ENCODE data around the gene SSC5D. TPM values are rescaled to one million over a fixed set of nuclear protein-coding genes. Genes with fewer than 3 reads are reported as not detected.

Gene SSC5D
- total and polyA plus RNA-seq, 9 of the 15 experiments (the other 6 are each of a cell fraction or from before 2014, with no cell fraction given) = 0.04 to 0.71 (median 0.14) TPM; not detected in 2

DNA sequence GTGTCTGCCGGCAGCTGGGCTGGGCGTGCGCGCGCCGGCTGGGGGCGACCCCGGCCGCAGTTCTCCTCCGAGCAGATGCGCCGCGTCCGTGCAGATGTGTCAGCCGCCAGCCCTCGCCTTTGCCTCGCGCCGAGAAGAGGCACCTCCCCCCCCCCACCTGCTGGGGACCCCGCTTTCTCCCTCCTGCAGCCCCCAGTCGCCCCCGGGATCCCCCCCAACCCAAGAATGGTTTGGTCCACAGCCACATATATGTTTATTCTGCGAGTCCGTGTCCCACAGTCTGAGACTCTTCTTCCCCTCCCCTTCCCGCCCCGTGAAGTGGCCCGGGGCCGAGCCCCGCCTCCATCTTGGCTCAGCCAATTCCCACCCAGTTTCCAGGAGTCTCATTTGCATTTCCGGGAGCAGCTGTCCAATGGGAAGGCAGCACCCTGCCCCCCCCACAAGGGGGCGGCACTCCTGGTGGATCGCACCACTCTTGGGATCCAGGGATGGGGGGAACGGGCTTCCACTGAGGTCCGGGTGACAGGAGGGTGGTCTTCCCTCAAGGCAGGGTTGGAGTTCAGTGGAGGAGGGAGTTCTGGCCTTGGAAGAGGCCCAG lies 35.4 kb upstream of the SSC5D start (continued):
- TF ChIP-seq SMAD1 (IDR thresholded peaks at IDR 0.05; ENCODE audit: low read depth, low read length, partially characterized antibody) (no peak), ZNF239 (CRISPR knock-in tag; IDR thresholded peaks at IDR 0.05) (no peak), BRCA1 (IDR thresholded peaks at IDR 0.05) (no peak), BRCA1 (CRISPR knock-in tag; IDR thresholded peaks at IDR 0.05) (no peak), ZC3H11A (IDR thresholded peaks at IDR 0.05; ENCODE audit: low read depth, low read length) (no peak), BCOR (IDR thresholded peaks at IDR 0.05) (no peak), FIP1L1 (IDR thresholded peaks at IDR 0.05; ENCODE audit: low read depth, low read length, poor library complexity, severe bottlenecking) (no peak), MTA3 (IDR thresholded peaks at IDR 0.05; ENCODE audit: borderline replicate concordance) (no peak; the same call in 1 of the 2 replicates), ZSCAN32 (CRISPR knock-in tag; IDR thresholded peaks at IDR 0.05) (no peak), SAFB (IDR thresholded peaks at IDR 0.05; ENCODE audit: borderline replicate concordance, low read depth, low read length) (no peak), POLR2AphosphoS2 (IDR thresholded peaks at IDR 0.05; ENCODE audit: low read length) (peak; percentile 92; the same call in 1 of the 2 replicates), GTF2F1 (IDR thresholded peaks at IDR 0.05; ENCODE audit: low read depth, low read length) (no peak), DACH1 (IDR thresholded peaks at IDR 0.05; ENCODE audit: partially characterized antibody) (no peak), OTX1 (CRISPR knock-in tag; IDR thresholded peaks at IDR 0.05) (no peak), MTA1 (IDR thresholded peaks at IDR 0.05; ENCODE audit: borderline replicate concordance) (no peak), DIDO1 (tag; IDR thresholded peaks at IDR 0.05; ENCODE audit: low read depth) (no peak), TAF7 (tag; IDR thresholded peaks at IDR 0.05) (no peak), ZNF212 (CRISPR knock-in tag; IDR thresholded peaks at IDR 0.05) (no peak), POLR2H (tag; IDR thresholded peaks at IDR 0.05; ENCODE audit: low read depth) (no peak), GATAD2B (IDR thresholded peaks at IDR 0.05; ENCODE audit: borderline replicate concordance) (no peak)
- TF ChIP-seq, protein P1, sequence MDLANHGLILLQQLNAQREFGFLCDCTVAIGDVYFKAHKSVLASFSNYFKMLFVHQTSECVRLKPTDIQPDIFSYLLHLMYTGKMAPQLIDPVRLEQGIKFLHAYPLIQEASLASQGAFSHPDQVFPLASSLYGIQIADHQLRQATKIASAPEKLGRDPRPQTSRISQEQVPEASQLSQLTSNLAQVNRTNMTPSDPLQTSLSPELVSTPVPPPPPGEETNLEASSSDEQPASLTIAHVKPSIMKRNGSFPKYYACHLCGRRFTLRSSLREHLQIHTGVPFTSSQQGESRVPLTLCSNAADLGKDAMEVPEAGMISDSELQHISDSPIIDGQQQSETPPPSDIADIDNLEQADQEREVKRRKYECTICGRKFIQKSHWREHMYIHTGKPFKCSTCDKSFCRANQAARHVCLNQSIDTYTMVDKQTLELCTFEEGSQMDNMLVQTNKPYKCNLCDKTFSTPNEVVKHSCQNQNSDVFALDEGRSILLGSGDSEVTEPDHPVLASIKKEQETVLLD (IDR thresholded peaks at IDR 0.05) = no peak
- TF ChIP-seq, protein P2, sequence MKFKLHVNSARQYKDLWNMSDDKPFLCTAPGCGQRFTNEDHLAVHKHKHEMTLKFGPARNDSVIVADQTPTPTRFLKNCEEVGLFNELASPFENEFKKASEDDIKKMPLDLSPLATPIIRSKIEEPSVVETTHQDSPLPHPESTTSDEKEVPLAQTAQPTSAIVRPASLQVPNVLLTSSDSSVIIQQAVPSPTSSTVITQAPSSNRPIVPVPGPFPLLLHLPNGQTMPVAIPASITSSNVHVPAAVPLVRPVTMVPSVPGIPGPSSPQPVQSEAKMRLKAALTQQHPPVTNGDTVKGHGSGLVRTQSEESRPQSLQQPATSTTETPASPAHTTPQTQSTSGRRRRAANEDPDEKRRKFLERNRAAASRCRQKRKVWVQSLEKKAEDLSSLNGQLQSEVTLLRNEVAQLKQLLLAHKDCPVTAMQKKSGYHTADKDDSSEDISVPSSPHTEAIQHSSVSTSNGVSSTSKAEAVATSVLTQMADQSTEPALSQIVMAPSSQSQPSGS (CRISPR knock-in tag; IDR thresholded peaks at IDR 0.05) = no peak
- TF ChIP-seq, protein P3, sequence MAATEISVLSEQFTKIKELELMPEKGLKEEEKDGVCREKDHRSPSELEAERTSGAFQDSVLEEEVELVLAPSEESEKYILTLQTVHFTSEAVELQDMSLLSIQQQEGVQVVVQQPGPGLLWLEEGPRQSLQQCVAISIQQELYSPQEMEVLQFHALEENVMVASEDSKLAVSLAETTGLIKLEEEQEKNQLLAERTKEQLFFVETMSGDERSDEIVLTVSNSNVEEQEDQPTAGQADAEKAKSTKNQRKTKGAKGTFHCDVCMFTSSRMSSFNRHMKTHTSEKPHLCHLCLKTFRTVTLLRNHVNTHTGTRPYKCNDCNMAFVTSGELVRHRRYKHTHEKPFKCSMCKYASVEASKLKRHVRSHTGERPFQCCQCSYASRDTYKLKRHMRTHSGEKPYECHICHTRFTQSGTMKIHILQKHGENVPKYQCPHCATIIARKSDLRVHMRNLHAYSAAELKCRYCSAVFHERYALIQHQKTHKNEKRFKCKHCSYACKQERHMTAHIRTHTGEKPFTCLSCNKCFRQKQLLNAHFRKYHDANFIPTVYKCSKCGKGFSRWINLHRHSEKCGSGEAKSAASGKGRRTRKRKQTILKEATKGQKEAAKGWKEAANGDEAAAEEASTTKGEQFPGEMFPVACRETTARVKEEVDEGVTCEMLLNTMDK (IDR thresholded peaks at IDR 0.05; ENCODE audit: borderline replicate concordance, insufficient read depth, low read depth, low read length, poor library complexity, severe bottlenecking) = peak; percentile 76
- TF ChIP-seq, protein P4, sequence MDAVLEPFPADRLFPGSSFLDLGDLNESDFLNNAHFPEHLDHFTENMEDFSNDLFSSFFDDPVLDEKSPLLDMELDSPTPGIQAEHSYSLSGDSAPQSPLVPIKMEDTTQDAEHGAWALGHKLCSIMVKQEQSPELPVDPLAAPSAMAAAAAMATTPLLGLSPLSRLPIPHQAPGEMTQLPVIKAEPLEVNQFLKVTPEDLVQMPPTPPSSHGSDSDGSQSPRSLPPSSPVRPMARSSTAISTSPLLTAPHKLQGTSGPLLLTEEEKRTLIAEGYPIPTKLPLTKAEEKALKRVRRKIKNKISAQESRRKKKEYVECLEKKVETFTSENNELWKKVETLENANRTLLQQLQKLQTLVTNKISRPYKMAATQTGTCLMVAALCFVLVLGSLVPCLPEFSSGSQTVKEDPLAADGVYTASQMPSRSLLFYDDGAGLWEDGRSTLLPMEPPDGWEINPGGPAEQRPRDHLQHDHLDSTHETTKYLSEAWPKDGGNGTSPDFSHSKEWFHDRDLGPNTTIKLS (IDR thresholded peaks at IDR 0.05; ENCODE audit: borderline replicate concordance, low read depth) = 0 out of 2 replicates have a peak, but pooled peaks have one; percentile 18
